GM12892 (cell line): Measurements from ENCODE around the gene CMIP.

Experiments
- DNase-seq: peaks from one replicate; pipeline ENCODE4 v3.0.0; 2011; ENCODE audit not compliant: insufficient read length
- FAIRE-seq: peaks from 2 replicates; lab custom pipeline; 2011; peaks lifted over from hg19 to GRCh38; lab: Jason Lieb, UNC
- POLR2A ChIP-seq: IDR thresholded peaks from 2 replicates; pipeline ENCODE4 v1.6.1; 2011; ENCODE audit warnings: low read depth, low read length, control low read depth
- POLR2AphosphoS5 ChIP-seq: IDR thresholded peaks from 2 replicates; pipeline ENCODE4 v1.6.1; 2011; ENCODE audit warnings: low read depth, low read length, control low read depth
- TAF1 ChIP-seq: IDR thresholded peaks from 2 replicates; pipeline ENCODE4 v1.6.1; 2011; ENCODE audit warnings: low read depth, mild to moderate bottlenecking, control low read depth, low read length, borderline replicate concordance

CMIP gene

DNA sequence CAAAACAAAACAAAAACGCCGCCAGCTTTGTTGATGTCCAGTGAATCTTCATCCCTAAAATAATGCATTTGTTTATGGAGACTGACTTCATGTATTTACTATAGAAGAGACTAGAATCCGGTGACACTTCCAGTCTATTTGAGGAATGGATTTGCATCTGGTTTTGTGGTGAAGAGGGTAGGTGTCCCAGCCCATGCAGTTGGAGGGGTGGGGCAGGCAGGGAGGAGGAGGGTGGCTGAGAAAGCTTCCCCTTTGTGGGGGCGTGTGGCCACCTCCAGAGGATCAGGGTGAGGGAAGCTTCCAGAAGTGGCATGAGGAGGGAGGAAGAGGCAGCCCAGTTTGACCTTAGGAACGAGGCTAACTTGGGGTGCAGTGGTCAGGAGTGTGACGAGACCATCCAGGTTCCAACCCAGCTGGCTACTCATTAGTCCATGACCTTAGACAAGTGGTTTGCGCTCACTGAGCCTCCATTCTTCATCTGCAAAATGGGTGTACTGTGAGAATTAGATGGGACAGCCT, 69.5 kb downstream of the CMIP start:
- no peak for TF ChIP-seq POLR2A
- no peak for TF ChIP-seq POLR2AphosphoS5
- TF ChIP-seq TAF1: no peak
- peak; percentile 51 for DNase-seq
- no peak for FAIRE-seq

DNA sequence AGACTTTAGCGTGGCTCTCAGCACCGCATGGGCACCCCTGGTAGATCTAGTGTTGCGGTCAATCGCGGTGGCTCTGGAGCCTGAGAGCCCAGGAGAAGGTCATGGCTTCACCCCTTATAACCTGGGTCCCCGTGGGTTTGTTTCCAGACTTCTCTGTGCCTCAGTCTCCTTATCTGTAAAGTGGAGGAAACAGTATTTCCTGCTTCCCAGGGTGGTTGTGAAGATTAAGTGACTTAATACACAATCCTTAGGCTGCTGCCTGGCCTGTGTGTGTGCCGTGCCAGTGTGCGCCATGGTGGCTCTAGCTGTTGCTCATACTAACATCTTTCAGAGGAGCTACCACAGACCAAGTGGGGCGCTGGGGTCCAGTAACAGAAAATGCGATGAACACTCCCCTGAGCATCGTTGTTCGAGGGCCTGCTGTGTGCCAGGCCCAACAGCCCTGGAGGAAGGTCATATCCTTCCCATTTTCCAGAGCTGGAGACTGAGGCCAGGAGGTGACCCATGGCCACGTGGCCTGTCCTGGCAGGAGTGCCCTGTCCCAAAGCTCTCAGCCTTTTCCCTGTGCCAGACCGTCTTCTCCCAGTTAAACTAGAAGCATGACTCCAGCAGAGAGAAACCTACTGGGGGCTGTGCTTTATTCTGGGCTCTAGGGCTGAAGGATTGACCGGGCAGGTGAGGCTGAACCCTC, 70.1 kb downstream of the CMIP start:
- DNase-seq: no peak
- TF ChIP-seq POLR2A: no peak
- no peak for TF ChIP-seq TAF1
- no peak for TF ChIP-seq POLR2AphosphoS5
- no peak for FAIRE-seq

DNA sequence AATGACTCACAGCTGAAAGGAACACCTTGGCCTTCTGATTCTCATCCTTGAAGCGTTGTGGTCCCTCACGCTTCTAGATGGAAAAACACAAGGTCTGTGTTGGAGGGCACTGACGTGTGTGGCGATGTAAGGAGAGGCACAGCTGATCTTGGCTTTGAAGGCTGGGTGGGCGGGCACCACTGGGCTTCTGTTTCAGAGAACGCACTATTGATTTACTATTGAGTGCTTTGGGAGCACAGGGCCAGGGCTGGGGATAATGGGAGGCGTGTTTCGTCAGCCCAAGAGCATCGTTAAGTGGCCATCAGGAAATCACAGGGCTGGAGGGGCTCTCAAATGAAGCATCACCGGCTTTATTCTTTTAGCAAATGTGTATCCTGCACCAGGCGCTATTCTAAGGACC, 70.7 kb downstream of the CMIP start:
- DNase-seq: no peak

DNA sequence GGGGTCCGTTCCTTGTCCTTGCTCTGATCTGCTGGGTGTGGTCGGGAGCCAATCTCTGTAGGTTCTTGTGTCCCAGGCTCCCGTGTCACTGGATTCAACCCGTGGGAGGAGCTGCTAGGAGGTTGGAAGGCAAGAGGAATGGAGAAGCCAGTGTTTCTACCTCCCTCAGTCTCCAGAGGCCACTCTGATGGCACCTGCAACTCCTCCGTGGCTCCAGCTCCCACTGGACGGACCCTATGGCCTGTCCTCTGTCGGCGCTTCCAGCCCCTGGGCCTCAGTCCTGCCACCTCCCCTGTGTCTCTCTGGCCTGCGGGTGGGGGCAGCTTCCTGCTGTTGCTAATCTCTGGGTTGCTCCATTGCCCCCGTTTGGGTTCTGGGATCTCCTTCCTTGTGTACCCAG, 71.1 kb downstream of the CMIP start:
- TF ChIP-seq POLR2AphosphoS5: no peak
- no peak for DNase-seq
- FAIRE-seq: no peak

More for the DNA sequence above, 70.7 kb downstream of the CMIP start:
- TF ChIP-seq POLR2A: no peak
- no peak for TF ChIP-seq POLR2AphosphoS5
- TF ChIP-seq TAF1: no peak
- no peak for FAIRE-seq

DNA sequence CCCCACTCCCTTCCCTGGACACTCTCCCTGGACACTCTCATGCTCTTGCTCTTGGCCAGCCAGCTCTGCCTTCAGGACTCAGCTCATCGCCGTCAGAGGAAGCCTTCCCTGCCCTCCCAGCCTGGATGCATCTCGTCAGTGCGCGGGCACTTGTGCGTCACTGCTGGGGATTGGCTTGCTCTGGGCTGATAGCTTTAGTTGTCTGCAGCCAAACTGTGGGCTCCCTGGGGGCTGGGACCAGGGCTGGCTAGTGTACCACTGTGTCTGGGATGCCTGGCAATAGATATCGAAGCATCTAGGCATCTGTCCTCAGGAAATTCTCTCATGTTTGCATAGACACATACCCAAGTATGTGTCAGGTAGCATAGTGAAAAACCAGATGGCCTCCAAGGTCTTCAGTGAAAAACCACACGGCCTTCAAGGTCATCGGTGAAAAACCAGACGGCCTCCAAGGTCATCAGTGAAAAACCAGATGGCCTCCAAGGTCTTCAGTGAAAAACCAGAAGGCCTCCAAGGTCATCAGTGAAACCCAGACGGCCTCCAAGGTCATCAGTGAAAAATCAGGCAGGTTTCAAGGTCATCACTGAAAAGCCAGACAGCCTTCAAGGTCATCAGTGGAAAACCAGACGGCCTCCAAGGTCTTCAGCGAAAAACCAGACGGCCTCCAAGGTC, 72.0 kb downstream of the CMIP start:
- FAIRE-seq: no peak
- DNase-seq: no peak
- TF ChIP-seq TAF1 (no peak), POLR2AphosphoS5 (no peak), POLR2A (no peak)

GRCh38 chr16:81517150-81517499, 72.5 kb downstream of the CMIP start:
- TF ChIP-seq POLR2A (no peak), POLR2AphosphoS5 (no peak), TAF1 (no peak)
- FAIRE-seq (no peak), DNase-seq (no peak)

- no peak for FAIRE-seq
- DNase-seq: no peak
- TF ChIP-seq POLR2A (no peak), TAF1 (no peak), POLR2AphosphoS5 (no peak)
Measured at GRCh38 chr16:81517629-81518438, 73.2 kb downstream of the CMIP start.

GRCh38 chr16:81518439-81518757, 73.8 kb downstream of the CMIP start:
- DNase-seq (no peak), FAIRE-seq (no peak)
- no peak for TF ChIP-seq POLR2AphosphoS5
- TF ChIP-seq POLR2A: no peak
- no peak for TF ChIP-seq TAF1

- TF ChIP-seq POLR2A: no peak
- no peak for FAIRE-seq
Measured at GRCh38 chr16:81519301-81520150, 74.9 kb downstream of the CMIP start.

DNA sequence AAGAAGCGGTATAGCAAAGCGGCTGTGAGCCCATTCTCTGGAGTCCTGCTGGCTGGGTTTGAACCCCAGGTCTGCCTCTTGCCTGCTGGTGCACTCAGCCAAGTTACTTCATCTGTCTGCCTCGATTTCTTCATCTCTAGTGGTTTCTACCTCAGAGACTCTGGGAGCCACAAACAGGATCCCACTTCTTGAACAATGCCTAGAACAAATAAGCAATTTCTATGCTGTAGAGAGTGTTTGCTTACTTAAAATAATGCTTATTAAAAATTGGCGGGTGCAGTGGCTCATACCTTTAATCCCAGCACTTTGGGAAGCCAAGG, 75.5 kb downstream of the CMIP start:
- TF ChIP-seq POLR2A (no peak), TAF1 (no peak), POLR2AphosphoS5 (no peak)
- DNase-seq: no peak
- FAIRE-seq: no peak

More at GRCh38 chr16:81519301-81520150, 74.9 kb downstream of the CMIP start:
- DNase-seq: no peak

GRCh38 chr16:81520560-81521135, 76.0 kb downstream of the CMIP start:
- no peak for TF ChIP-seq TAF1
- no peak for TF ChIP-seq POLR2AphosphoS5
- TF ChIP-seq POLR2A: no peak
- no peak for FAIRE-seq
- no peak for DNase-seq
